Measurements from ENCODE around the gene TPM4.

Gene TPM4

DNA sequence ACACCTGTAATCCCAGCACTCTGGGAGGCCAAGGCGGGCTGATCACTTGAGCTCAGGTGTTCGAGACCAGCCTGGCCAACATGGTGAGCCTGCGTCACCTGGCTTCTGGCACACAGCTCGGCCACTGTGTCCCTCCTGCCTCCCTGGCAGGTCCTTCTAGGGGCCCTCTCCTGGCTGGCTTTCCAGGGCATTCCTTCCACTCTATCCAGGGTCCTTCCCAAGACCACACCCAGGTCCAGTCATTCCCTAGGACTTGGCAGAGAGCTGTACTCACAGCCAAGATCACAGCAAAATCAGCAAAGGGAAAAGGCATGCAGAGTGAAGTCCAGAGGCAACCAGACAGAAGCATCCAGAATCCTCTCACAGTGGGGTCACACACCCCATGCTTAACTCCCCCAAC is 57.5 kb downstream of the TPM4 start:
- DNase-seq = no peak

DNA sequence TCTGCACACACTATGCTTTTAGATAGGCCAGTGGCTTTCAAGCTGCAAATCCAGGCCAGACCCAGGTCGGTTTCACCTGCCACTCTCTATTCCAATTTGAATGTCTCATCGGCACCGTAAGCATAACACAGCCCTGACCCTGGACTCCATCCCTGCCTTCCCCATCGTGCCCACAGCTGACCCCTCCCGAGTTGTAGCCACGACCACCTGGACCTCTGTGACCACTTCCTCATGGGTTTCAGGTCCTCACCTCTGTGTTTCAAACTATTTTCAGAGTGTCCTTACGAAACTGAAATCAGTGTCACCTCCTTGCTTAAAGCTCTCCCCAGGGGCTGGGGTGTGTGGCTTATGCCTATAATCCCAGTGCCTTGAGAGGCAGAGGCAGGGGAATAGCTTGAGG is 58.2 kb downstream of the TPM4 start:
- DNase-seq = no peak

DNA sequence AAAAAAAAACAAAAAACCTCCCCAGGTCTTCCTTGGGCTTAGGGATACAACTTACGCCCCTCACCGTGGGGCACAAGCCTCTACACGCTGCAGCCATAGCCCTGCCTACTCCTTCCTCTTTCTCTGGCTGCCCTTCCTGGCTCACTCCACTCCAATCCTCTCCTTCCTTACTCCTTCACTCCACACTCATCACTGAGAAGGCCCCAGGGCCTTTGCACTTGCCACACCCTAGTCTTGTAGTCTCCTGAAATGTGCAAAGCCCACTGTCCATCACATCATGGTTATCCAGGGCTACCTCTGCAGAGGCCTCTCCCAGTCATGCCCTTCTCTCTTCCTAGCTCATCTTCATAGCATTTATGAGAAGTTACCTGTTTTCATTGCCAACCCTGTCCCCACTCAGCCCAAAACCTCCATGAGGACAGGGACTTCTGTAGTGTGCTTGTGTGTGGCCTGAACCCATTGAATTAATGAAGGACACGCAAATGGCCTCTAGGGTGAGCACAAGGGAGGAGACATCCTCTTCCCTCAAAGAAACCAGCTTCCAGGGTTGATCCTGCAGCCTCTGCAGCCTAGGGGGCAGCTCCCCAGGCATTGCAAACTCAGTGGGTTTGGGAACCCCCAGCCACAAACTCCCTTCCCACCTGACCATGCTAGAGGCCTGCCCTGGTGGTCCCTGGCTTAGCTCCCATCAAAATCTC is 59.3 kb downstream of the TPM4 start:
- DNase-seq = no peak

DNA sequence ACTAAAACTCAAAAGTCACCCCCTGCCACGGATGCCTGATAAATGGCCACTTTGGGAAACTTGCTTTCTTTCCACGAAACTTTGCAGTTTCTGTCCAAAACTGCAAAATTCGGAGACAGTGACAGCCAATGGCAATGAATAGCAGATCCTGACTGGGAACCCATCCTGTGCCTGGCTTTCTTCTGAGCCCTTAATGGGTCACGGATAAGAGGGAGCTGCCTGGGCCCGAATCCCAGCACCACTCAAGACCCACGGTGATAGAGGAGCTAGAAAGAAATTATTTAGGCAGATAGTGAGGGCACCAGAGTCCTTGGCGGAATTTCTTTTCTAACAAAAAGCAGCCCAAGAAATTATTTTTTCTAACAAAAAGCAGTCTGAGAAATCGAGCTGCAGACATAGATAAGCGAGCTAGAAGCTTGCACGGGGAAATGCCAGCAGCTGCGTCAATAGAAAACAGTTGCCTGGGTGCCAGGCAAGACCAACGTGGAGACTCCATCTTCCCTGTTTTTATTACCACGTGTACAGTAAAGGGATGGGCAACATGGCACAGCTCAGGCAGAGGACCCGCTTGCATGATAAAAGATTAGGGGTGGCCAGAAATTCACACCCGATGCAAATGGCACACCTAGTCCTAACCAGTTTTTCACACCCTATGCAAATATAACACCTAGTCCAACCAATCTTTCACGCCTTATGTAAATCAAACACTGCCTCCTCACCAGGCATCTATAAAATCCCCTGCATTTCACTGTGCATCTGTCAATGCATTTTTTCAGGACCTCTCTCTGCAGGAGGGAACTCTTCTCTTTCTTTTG is 60.1 kb downstream of the TPM4 start:
- no peak for DNase-seq

DNA sequence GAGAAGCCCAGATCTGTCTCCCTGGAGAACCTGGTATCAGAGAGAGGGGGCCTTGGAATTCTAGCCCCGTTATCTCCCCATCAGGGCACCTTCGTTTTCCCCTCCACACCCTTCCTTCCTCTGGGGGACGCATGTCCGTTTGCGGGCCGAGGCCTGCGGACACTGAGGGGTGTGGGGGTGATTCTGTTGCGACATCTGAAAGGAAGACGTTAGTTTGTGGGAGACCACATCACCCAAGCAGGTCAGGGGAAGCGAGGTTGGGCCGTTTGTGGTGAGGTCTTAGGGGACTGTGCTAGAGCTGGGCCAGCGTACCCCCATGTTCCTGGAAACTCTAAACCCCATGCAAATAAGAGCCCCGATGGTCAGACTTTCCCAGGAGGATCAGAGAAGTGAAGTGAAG is 63.5 kb downstream of the TPM4 start:
- no peak for DNase-seq

DNA sequence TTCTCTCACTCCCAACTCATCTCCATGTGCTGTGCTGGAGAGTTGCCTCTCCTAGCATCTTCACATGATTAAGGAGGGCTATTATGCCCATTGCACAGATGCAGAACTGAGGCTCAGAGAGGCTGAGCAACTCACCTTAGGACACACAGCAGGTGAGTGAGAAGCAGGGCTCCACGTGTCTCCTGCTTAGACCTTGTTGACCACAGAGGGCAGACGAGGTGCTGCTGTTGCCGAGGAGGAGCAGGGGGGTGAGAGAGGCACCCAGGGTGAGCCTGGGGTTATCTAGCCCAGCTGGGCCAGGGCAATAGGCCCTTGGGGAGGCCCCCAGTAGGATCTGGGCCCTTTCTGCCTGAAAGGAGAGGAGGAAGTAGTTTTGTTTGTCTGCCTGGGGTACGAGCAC is 64.7 kb downstream of the TPM4 start:
- DNase-seq = no peak

DNA sequence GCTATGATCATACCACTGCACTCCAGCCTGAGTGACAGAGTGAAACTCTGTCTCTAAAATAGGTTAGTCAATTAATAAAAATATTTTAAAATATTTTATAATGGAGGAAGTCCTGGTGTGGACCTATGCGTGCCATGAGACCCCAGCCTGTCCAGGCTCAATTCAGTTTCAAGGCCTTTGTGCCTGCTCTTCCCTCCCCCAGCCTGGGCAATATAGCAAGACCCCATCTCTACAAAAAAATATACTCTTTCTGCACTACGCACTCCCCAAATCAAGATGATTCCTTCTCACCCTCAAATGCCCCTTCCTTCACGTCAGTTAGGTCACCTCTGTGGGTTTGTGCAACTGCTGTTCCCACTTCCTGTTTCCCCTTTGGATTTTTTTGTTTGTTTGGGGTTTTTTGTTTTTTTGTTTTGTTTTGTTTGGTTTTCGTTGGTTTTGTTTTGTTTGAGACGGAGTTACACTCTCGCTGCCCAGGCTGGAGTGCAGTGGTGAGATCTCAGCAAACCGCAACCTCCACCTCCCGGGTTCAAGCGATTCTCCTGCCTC is 65.8 kb downstream of the TPM4 start:
- DNase-seq = no peak

DNA sequence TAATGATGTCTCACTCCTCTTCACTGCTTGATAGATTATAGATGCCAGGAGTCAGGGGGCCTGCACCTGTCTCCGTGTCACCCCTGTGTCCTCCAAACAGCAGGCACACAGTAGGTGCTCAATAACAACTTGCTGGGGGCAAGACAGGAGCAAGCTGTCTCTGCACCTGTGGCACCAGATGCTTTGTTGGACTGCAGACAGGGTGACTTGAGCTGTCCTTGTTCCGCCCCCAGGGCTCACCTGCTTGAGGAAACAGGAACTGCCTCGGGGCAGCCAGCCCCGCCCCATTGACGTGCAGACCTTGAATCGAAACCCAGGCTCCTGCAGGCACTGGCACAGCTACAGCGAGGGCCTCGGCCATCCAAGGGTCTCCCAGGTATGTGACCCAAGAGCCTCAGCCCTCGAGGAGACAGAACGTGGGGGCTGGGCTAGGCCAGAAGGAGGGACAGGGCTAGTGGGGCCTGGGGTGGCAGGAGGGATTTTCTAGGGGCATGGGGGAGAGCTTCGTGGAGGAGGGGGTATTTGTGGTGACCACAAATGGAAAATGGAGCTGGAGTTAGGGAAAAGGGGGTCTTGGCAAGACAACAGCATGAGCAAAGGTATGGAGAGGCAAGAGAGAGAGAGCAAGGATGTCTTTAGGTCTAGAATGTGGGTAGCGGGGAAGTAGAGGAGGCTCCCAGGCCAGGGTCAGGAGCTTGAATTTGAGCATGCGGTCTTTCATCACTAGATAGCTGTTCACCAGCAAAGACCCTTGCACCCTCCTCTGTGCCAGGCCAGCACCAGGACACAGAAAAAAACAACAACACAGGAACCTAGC is 67.3 kb downstream of the TPM4 start, which contains the start of gene HSH2D:
Gene HSH2D (plus strand): TSS at position 287 of the 817 bp plus-strand sequence. CDS start 5,066 bp downstream, outside the sequence.
- DNase-seq = peak; percentile 47 to 89 (median 69)

DNA sequence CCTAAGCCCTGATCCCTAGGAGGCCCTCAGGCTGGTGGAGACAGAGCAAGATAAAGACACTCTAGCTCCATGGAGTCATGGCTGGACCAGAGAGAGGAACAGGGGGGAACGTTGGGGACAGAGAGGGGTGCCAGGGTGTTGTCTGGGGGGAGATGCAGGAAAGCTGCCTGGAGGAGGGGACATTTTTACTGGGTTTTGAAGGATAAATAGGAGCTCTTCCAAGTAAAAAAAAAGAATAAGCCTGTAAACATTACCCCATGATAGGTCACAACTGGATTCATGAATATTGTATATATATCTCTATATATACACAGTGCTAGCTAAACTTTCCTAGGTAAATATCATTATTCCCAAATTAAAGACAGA is 67.9 kb downstream of the TPM4 start:
- DNase-seq = no peak

DNA sequence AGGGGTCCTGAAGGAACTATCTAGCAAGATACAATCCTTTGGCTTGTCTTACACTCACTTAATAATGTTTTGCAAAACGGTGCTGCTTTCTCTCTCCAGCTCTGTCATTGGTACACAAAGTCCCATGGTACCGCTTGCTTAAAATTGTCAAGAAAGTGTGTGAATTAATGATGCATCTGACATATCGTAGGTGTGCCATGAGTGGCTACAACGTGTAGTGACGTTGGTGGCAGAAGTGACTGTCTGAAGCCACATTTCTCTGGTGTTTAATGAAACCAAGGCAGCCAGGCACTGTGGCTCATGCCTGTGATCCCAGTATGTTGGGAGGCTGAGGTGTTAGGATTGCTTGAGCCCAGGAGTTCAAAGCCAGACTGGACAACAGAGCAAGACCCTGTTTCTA is 69.8 kb downstream of the TPM4 start:
- DNase-seq = no peak

DNA sequence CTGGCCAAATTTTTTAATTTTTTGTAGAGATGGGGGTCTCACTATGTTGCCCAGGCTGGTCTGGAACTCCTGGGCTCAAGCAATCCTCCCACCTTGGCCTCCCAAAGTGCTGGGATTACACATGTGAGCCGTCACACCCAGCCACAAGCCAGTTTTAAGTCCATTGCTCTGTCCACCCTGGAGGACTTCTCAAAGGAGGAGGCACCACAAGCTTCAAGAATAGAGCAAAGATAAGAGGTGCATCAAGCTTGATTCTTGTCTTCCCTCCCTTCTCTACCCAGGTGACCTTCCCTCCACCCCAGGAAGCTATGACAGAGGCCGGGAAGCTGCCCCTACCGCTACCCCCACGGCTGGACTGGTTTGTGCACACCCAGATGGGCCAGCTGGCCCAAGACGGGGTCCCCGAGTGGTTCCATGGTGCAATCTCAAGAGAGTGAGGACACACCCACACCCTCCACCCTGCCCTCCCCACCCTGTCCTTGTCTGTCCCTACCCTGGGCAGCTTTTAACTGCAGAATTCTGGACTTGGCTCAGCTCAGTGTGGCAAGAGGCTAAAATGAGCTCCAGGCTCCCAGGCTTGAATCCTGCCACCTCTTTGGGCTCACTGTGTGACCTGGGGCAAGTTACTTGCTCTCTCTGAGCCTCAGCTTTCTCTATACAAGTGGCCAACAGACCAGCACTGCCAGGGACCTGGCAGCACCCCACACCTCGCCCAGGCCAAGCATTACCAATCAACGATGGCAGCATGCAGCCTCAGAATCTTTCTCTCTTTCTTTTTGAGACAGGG is 72.3 kb downstream of the TPM4 start:
- DNase-seq = no peak
